Peyer's patch (tissue), 4 donors: ENCODE data around the gene TNFRSF19.

Experiments
- CTCF ChIP-seq, 6 experiments: fragments of 450-650 bp in 4 of 6; fragments of 200-600 bp in 2 of 6; sonication (generic) in 1 of 6; IDR thresholded peaks; one replicate each; pipeline ENCODE4 v1.5.1; 2017 to 2019; ENCODE audit warnings: antibody characterized with exemption in 6 of 6, mild to moderate bottlenecking in 3 of 6, moderate library complexity in 1 of 6
- POLR2A ChIP-seq, 2 donors: fragments of 450-650 bp; IDR thresholded peaks; one replicate each; pipeline ENCODE4 v1.5.1; 2017; ENCODE audit warnings: antibody characterized with exemption in 2 of 2, mild to moderate bottlenecking in 2 of 2, moderate library complexity in 2 of 2

DNA sequence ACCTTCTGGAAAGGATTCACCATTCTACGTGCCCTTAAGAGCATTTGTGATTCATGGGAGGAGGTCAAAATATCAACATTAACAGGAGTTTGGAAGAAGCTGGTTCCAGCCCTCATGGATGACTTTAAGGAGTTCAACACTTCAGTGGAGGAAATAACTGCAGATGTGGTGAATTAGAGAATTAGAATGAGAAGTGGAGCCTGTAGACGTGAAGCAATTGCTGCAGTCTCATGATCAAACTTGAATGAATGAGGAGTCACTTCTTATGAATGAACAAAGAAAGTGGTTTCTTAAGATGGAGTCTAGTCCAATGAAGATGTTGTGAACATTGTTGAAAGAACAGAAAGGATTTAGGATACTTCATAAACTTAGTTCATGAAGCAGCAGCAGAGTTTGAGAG lies 129.1 kb downstream of the TNFRSF19 start:
- TF ChIP-seq CTCF (IDR thresholded peaks at IDR 0.05): no peak
- no peak for TF ChIP-seq POLR2A (IDR thresholded peaks at IDR 0.05)
